Right lobe of liver (tissue), 4 donors: ENCODE data around the gene PLXNB2.

ENCODE experiments used
- POLR2A ChIP-seq: fragments of 450-650 bp; IDR thresholded peaks from one replicate; pipeline ENCODE4 v1.6.1; 2017; ENCODE audit warnings: antibody characterized with exemption, mild to moderate bottlenecking
- TF ChIP-seq, protein P1 (sequence below), 4 donors: fragments of 200-600 bp in 3 of 4; fragments of 450-650 bp in 1 of 4; IDR thresholded peaks; one replicate each; pipeline versions ENCODE4 v1.5.1 to v1.8.0; 2016 to 2022; ENCODE audit warnings: antibody characterized with exemption in 4 of 4, mild to moderate bottlenecking in 2 of 4
- donor health status: DM: no; HTN: no; CAD: no.
- donor health status: DM: no; HTN: no; CAD: no.
- donor health status: DM: no; HTN: yes; CAD: no.

DNA sequence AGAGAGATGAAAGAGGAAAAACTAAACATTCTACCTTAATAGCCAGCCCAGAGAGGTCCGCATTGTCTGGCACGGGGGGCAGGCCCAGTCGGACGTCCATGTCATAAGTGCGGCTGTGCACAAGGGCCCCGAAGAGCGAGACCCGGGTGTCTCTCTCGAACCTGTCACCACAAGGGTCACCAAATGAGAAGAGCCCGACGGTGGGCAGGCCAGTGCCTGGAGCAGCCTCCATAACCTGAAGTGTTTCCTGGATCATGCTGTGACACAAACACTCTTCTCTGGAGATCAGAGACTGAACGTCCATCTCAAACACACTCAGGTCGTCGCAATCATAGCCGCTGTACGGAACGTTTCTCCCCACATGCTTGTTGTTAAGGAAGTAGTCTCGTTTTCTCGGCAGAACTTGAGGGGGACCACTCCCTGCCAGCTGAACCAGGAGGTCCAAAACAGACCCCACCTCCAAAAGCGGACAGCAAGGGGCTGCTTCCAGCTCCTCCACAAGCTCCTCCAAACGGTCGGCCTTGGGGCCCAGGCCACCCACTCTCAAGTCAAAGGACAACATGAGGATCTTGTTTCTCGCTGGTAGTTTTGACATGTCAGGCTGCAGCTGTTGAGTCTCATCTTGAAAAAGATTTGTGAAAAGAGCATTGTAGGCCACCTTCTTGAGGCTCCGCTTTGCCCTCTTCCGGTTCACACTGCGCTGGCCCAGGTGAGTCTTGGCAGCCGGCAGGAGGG is 63.6 kb downstream of the PLXNB2 start:
- TF ChIP-seq, protein P1, sequence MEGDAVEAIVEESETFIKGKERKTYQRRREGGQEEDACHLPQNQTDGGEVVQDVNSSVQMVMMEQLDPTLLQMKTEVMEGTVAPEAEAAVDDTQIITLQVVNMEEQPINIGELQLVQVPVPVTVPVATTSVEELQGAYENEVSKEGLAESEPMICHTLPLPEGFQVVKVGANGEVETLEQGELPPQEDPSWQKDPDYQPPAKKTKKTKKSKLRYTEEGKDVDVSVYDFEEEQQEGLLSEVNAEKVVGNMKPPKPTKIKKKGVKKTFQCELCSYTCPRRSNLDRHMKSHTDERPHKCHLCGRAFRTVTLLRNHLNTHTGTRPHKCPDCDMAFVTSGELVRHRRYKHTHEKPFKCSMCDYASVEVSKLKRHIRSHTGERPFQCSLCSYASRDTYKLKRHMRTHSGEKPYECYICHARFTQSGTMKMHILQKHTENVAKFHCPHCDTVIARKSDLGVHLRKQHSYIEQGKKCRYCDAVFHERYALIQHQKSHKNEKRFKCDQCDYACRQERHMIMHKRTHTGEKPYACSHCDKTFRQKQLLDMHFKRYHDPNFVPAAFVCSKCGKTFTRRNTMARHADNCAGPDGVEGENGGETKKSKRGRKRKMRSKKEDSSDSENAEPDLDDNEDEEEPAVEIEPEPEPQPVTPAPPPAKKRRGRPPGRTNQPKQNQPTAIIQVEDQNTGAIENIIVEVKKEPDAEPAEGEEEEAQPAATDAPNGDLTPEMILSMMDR (IDR thresholded peaks at IDR 0.05), result no peak
- no peak for TF ChIP-seq POLR2A
